HG02678 (cell line): ENCODE data around the gene IGSF9B.

Experiments
- ATAC-seq: cut with Tn5 transposase; IDR thresholded peaks from one replicate; pipeline ENCODE4 v1.9.1; 2021; ENCODE audit warnings: mild to moderate bottlenecking, moderate library complexity; ENCODE audit not compliant: unreplicated experiment

The IGSF9B gene

GRCh38 chr11:133955081-133955891 is 1.5 kb downstream of the IGSF9B start:
- no peak for ATAC-seq

- no peak for ATAC-seq
These were observed 2.8 kb downstream of the IGSF9B start for GRCh38 chr11:133953999-133954398.

DNA sequence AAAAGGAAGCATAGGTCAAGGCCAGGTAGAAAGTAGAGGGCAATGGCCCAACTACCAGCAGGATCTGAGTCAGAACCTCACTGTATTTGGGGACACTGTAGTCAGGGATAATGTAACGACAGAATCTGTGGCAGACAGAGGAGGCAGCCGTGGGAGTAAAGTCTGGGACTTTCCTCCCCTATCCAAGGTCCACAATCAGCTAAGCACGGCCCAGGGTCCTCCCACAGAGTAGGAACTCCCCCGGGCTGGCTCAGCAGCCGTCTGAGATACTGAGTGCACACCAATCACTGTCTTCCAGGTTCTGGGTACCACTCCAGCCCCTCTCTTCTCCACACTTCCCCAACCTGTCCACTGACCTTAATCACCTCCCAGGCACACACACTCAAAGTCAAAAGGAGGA is 3.2 kb downstream of the IGSF9B start:
- ATAC-seq, result no peak

DNA sequence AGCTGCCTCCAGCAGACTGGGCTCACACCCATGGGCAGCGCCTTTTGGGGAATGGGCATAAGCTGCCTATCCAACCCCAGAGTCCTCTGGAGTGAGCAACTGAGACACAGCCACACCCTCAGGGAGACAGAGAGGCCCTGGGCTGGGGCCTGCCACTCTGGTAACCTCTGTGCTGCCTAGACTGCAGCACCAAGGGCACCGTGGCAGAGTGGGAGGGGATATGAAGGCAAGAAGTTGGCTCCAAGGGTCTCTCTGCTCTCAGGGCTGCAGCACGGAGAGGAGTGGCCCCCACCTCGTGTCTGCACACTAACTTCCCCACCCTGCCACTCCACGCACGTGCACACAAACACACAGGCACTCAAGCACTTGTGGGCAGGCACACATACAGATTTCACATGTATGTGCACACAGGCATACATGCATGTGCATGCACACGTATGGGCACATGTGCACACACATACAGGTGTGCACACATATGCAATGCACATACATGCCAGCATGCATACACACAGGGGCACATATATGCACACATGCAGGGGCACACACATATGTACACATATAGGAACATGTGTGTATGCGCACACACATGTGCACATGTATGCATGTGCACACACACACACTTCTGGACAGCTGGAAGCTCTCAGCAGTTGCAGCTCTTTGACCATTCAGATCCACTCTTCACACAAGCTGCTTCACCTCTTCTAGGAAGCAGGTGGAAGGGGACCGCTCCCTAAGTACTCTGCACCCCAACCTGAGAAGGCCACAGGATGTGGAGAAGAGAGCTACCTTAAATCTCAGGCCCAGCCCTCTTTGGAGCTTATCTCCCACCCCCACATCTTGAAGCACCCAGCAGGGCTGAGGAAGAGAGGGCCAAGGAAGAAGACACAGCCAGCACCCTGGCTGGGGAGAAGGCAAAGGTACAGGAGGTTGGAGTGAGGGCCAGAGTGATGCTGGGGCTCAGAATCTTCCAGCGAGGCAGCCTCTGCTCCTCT is 4.3 kb downstream of the IGSF9B start:
- no peak for ATAC-seq

- no peak for ATAC-seq
These were observed 5.2 kb downstream of the IGSF9B start for GRCh38 chr11:133951327-133952198.

GRCh38 chr11:133950874-133951326 is 5.9 kb downstream of the IGSF9B start:
- no peak for ATAC-seq

GRCh38 chr11:133950421-133950820 is 6.3 kb downstream of the IGSF9B start:
- no peak for ATAC-seq

- no peak for ATAC-seq
These were observed 7.6 kb downstream of the IGSF9B start for GRCh38 chr11:133949129-133949528.

- ATAC-seq, result no peak
These were observed 8.1 kb downstream of the IGSF9B start for GRCh38 chr11:133948711-133949110.

DNA sequence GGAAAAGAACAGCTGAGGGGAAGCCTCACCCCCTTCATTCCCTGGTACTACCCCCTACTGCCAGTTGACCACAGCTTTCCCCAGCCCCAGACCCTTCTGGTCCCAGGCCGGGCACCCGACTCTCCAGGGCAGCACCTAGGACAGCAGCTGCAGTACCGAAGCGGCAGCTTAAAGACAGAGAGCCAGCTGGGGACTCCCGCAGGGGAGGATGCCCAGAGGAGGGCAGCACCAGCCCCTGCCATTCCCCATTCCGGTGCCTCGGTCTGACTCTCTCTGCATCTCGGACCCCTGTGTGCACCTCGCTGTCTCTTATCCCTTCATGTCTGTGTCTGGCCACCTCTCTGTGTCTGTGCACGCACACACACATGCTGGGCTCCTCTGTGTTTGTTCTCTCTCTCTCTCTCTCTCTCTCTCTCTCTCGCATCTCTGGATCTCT is 9.4 kb downstream of the IGSF9B start:
- no peak for ATAC-seq

DNA sequence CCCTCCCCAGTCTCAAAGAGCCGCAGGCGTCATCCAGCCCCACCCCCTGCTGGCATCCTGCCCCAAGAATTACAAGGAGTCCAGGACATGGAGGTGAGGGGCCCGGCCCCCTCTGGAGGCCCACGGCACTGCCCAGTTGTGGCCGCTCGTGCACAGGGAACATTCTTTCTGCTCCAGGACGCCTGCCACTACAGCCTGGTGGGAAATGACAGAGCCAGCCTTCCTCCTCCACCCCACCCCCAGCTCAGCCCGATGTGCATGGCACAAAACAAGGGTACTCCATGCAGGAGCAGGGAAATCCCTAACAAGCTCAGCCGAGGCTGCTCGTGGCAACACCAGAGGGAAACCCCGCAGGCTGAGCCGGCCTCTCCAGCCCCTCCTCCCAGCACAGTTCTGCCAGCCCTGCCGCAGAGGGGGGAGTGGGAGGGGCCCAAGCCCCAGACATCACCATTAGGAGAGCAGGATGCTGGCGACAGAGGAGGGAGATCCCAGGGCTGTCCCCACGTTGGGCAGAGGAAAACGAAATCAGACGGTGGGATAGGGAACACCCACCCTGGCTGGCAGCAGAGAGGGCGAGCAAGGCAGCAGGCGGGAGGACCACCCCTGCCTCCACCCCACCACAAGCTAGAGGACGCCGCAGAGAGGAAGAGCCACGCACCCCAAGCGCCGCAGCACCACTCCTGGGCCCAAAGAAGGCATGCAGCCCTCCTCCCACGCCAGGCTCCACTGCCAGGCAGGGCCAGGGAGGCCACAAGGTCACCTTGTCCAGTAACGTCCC is 10.0 kb downstream of the IGSF9B start:
- ATAC-seq, result no peak

- no peak for ATAC-seq
These were observed 10.7 kb downstream of the IGSF9B start for GRCh38 chr11:133946051-133946450.

- ATAC-seq, result no peak
These were observed 11.4 kb downstream of the IGSF9B start for GRCh38 chr11:133945087-133945974.

GRCh38 chr11:133943950-133944698 is 12.6 kb downstream of the IGSF9B start:
- no peak for ATAC-seq

DNA sequence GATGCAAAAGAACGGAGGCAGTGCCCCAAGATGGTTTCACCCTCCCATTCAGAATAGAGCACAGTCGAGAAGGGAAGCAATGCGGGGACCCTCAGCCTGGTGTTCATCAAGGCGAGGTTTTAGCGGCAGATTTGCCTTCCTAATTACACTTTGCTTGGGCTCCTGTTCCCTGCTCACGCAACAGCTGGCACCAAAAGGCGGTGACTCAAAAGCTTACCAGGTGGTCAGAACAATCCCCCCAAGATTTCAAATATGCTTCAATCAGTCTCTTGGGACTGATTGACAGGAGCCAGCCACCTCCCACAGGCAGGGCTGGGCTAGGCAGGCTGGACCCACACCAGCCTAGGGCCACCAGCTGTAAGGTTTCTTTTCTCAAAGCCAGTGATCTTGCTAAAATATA is 14.2 kb downstream of the IGSF9B start:
- ATAC-seq, result no peak

- no peak for ATAC-seq
These were observed 15.2 kb downstream of the IGSF9B start for GRCh38 chr11:133941546-133941945.

GRCh38 chr11:133940034-133940433 is 16.7 kb downstream of the IGSF9B start:
- no peak for ATAC-seq

DNA sequence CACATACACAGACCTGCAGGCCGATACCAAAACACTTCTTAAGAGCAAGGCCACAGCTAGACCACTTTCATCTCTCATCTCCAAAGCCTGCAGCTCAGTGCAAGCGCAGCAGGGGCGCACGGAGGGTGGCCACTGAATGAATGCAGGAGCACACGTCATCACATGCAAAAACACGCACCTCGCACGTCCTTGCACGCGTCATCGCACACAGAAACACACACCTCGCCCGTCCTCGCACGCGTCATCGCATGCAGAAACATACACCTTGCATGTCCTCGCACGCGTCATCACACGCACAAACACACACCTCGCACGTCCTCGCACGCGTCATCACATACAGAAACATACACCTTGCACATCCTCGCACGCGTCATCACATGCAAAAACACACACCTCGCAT is 17.2 kb downstream of the IGSF9B start:
- no peak for ATAC-seq
